Measurements from ENCODE around the gene CAMTA1.

CAMTA1 gene

DNA sequence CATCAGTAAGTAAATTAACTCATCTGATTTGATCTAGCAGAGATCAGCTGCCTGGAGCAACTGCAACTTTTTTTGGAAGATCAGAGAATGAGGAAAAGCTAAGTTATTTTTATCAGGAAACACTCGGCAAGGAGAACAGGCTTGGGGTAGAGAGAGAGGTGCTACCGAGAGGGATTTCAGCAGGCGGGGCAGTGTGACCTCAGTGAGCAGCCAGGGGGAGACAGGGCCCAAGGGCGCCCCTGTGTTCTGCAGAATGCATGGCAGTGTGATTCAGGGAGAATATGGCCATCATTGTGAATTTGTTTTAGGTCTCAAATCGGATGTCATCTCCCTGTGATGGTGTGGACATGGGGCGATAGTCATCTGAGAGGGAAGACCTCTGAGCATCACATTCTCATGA is 501.8 kb downstream of the CAMTA1 start:
- Histone ChIP-seq H3K4me1 (ENCODE audit: insufficient read depth, low read length) (no peaks in the 10 kb centered on the region), H3K36me3 (ENCODE audit: insufficient read depth, low read length) (no peaks in the 10 kb centered on the region), H3K4me2 (ENCODE audit: insufficient read depth, low read length) (no peak overlapping the region), H4K20me1 (ENCODE audit: insufficient read depth, low read length) (no peaks in the 10 kb centered on the region), H3K27ac (ENCODE audit: low read length) (no peak overlapping the region), H2AFZ (ENCODE audit: low read depth, low read length) (no peak overlapping the region), H3K9me3 (ENCODE audit: insufficient read depth, low read length, severe bottlenecking) (no peaks in the 10 kb centered on the region), H3K27me3 (ENCODE audit: insufficient read depth, low read length, poor library complexity) (peaks cover 3% of the 10 kb centered on the region), H3K9ac (ENCODE audit: low read depth, low read length) (no peak overlapping the region), H3K4me3 (ENCODE audit: low read depth in 1 of 2, low read length in 2 of 2) (no peak overlapping the region), H3K79me2 (ENCODE audit: insufficient read depth, low read length) (no peaks in the 10 kb centered on the region)
- DNase-seq (no peak), ATAC-seq (ENCODE audit: insufficient read depth, low read depth) (no peak)
- no peak for TF ChIP-seq EZH2 (IDR thresholded peaks at IDR 0.05; ENCODE audit: borderline replicate concordance, low read depth, low read length, severe bottlenecking)
- TF ChIP-seq, protein P1, sequence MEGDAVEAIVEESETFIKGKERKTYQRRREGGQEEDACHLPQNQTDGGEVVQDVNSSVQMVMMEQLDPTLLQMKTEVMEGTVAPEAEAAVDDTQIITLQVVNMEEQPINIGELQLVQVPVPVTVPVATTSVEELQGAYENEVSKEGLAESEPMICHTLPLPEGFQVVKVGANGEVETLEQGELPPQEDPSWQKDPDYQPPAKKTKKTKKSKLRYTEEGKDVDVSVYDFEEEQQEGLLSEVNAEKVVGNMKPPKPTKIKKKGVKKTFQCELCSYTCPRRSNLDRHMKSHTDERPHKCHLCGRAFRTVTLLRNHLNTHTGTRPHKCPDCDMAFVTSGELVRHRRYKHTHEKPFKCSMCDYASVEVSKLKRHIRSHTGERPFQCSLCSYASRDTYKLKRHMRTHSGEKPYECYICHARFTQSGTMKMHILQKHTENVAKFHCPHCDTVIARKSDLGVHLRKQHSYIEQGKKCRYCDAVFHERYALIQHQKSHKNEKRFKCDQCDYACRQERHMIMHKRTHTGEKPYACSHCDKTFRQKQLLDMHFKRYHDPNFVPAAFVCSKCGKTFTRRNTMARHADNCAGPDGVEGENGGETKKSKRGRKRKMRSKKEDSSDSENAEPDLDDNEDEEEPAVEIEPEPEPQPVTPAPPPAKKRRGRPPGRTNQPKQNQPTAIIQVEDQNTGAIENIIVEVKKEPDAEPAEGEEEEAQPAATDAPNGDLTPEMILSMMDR (IDR thresholded peaks at IDR 0.05; ENCODE audit: borderline replicate concordance, extremely low read depth, low read length, poor library complexity, severe bottlenecking), result no peak

DNA sequence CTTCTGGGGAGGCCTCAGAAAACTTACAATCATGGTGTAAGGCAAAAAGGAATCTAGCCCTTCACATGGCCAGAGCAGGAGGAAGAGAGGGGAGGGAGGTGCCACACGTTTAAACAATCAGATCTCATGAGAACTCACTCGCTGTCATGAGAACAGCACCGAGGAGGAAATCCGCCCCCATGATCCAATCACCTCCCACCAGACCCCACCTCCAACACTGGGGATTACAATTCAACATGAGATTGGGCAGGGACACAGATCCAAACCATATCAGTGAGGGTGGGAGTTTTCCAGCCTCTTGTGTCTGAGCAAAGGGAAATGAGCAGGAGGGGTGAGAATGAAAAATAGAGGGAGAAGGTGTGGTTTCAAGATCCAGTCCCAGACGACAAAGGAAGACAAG is 503.7 kb downstream of the CAMTA1 start:
- Histone ChIP-seq H3K4me1 (ENCODE audit: insufficient read depth, low read length) (no peaks in the 10 kb centered on the region), H2AFZ (ENCODE audit: low read depth, low read length) (no peak overlapping the region), H3K9me3 (ENCODE audit: insufficient read depth, low read length, severe bottlenecking) (no peaks in the 10 kb centered on the region), H3K79me2 (ENCODE audit: insufficient read depth, low read length) (no peaks in the 10 kb centered on the region), H3K27me3 (ENCODE audit: insufficient read depth, low read length, poor library complexity) (peaks cover 4% of the 10 kb centered on the region), H3K4me2 (ENCODE audit: insufficient read depth, low read length) (no peak overlapping the region), H3K27ac (ENCODE audit: low read length) (no peak overlapping the region), H4K20me1 (ENCODE audit: insufficient read depth, low read length) (no peaks in the 10 kb centered on the region), H3K36me3 (ENCODE audit: insufficient read depth, low read length) (no peaks in the 10 kb centered on the region), H3K9ac (ENCODE audit: low read depth, low read length) (no peak overlapping the region), H3K4me3 (ENCODE audit: low read depth in 1 of 2, low read length in 2 of 2) (no peak overlapping the region)
- DNase-seq (no peak), ATAC-seq (ENCODE audit: insufficient read depth, low read depth) (no peak)
- TF ChIP-seq, protein P1 (IDR thresholded peaks at IDR 0.05; ENCODE audit: borderline replicate concordance, extremely low read depth, low read length, poor library complexity, severe bottlenecking), result no peak
- TF ChIP-seq EZH2 (IDR thresholded peaks at IDR 0.05; ENCODE audit: borderline replicate concordance, low read depth, low read length, severe bottlenecking), result no peak

DNA sequence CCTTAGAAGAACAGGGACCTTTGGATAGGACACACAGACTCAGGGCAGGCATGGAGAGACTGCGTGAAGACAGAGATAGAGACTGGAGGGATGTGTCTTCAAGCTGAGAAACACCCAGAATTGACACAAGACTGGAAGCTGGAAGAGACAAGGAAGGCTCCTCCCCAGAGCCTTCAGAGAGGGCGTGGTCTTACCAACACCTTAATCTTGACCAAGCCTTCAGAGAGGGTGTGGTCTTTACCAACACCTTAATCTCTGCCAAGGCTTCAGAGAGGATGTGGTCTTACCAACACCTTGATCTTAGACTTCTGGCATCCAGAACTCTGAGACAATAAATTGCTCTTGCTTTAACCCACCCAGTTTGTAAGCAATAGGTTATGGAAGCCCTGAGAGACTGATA is 504.4 kb downstream of the CAMTA1 start:
- no peak overlapping the region for H3K27ac ChIP-seq (ENCODE audit: low read length)
- no peak overlapping the region for H3K9ac ChIP-seq (ENCODE audit: low read depth, low read length)
- H2AFZ ChIP-seq (ENCODE audit: low read depth, low read length), result no peak overlapping the region
- no peaks in the 10 kb centered on the region for H3K4me1 ChIP-seq (ENCODE audit: insufficient read depth, low read length)
- no peak overlapping the region for H3K4me2 ChIP-seq (ENCODE audit: insufficient read depth, low read length)
- ATAC-seq (ENCODE audit: insufficient read depth, low read depth), result no peak
- TF ChIP-seq, protein P1 (IDR thresholded peaks at IDR 0.05; ENCODE audit: borderline replicate concordance, extremely low read depth, low read length, poor library complexity, severe bottlenecking), result no peak
- no peak for TF ChIP-seq EZH2 (IDR thresholded peaks at IDR 0.05; ENCODE audit: borderline replicate concordance, low read depth, low read length, severe bottlenecking)
- no peaks in the 10 kb centered on the region for H3K36me3 ChIP-seq (ENCODE audit: insufficient read depth, low read length)
- no peaks in the 10 kb centered on the region for H3K9me3 ChIP-seq (ENCODE audit: insufficient read depth, low read length, severe bottlenecking)
- DNase-seq, result no peak
- H4K20me1 ChIP-seq (ENCODE audit: insufficient read depth, low read length), result no peaks in the 10 kb centered on the region
- H3K4me3 ChIP-seq (ENCODE audit: low read depth in 1 of 2, low read length in 2 of 2), result no peak overlapping the region
- H3K27me3 ChIP-seq (ENCODE audit: insufficient read depth, low read length, poor library complexity), result peaks cover 6% of the 10 kb centered on the region
- H3K79me2 ChIP-seq (ENCODE audit: insufficient read depth, low read length), result no peaks in the 10 kb centered on the region

Measured in DND-41 (cell line).